ENCODE data around the gene RAPGEF1. TPM values are rescaled to one million over a fixed set of nuclear protein-coding genes. Genes with fewer than 3 reads are reported as not detected.

RAPGEF1 gene
- total RNA-seq, 4 donors from 2014 or later: 43.0 to 58.3 (median 51.7) TPM

DNA sequence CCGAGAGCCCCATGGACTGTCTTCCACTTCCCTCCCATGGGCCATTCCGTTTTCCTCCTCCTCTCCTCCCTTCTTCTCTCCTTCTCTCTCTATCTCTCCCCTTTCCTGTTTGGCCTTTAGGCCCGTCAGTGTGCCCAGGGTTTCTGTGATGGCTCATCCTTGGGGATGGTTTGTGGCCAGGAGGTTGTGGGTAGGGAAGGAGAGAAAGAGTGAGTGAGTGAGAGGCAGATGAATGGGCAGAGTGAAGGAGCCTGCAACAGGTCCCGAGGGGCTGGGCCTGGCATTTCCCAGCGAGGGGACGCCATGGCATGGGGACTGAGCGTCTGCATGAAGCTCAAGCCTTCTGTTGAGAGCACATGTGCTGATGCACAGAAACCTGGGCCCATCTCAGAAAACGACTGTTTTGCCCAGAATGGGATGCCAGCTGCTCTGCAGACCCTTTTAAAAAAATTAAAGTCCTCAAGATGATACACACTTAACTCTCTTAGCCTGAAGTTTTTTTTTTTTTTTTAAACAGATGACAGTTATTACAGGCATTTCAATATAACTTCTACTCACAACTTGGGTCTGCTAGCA lies 125.4 kb downstream of the RAPGEF1 start:
- Histone ChIP-seq H3K4me3 (no peak overlapping the region), H3K36me3 (peaks cover 43% of the 10 kb centered on the region), H3K9me3 (no peaks in the 10 kb centered on the region), H3K27ac (no peak overlapping the region), H3K27me3 (no peaks in the 10 kb centered on the region), H3K4me1 (peaks cover 29% of the 10 kb centered on the region)
- no peak for DNase-seq (ENCODE audit: low spot score in 2 of 2)
- 81% methylated on average over 8 of the region's 8 CpGs for WGBS
- TF ChIP-seq, protein P1, sequence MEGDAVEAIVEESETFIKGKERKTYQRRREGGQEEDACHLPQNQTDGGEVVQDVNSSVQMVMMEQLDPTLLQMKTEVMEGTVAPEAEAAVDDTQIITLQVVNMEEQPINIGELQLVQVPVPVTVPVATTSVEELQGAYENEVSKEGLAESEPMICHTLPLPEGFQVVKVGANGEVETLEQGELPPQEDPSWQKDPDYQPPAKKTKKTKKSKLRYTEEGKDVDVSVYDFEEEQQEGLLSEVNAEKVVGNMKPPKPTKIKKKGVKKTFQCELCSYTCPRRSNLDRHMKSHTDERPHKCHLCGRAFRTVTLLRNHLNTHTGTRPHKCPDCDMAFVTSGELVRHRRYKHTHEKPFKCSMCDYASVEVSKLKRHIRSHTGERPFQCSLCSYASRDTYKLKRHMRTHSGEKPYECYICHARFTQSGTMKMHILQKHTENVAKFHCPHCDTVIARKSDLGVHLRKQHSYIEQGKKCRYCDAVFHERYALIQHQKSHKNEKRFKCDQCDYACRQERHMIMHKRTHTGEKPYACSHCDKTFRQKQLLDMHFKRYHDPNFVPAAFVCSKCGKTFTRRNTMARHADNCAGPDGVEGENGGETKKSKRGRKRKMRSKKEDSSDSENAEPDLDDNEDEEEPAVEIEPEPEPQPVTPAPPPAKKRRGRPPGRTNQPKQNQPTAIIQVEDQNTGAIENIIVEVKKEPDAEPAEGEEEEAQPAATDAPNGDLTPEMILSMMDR (IDR thresholded peaks at IDR 0.05): no peak
- no peak for TF ChIP-seq POLR2AphosphoS5 (IDR thresholded peaks at IDR 0.05)
- TF ChIP-seq EP300 (IDR thresholded peaks at IDR 0.05): no peak
- TF ChIP-seq POLR2A (IDR thresholded peaks at IDR 0.05): no peak

DNA sequence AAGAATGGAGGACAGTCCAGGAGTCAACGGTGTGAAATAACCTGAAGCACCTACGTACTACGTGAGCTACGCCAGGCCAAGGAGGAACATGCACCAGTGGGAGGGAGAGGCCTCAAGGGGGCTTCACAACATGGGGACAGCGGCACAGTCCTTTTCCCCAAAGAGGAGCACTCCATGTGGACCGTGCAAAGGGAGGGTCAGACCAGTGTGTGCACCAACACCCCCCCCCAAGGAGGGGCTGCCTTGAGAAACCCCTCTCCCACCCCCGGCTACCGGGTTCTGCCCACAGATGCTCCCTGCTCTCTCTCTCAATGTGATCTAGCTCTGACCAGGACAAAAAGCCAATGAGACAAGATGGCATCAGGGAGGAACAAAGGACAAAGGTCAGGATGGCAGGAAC lies 126.0 kb downstream of the RAPGEF1 start:
- no peak for DNase-seq (ENCODE audit: low spot score in 2 of 2)
- no peak overlapping the region for H3K4me3 ChIP-seq
- H3K36me3 ChIP-seq: peaks cover 38% of the 10 kb centered on the region
- TF ChIP-seq POLR2A (IDR thresholded peaks at IDR 0.05): no peak
- no peak for TF ChIP-seq POLR2AphosphoS5 (IDR thresholded peaks at IDR 0.05)
- TF ChIP-seq, protein P1 (IDR thresholded peaks at IDR 0.05): no peak
- TF ChIP-seq EP300 (IDR thresholded peaks at IDR 0.05): no peak
- H3K9me3 ChIP-seq: no peaks in the 10 kb centered on the region
- 100% methylated on average over 8 of the region's 8 CpGs for WGBS
- H3K27me3 ChIP-seq: no peaks in the 10 kb centered on the region
- H3K27ac ChIP-seq: no peak overlapping the region
- peaks cover 34% of the 10 kb centered on the region for H3K4me1 ChIP-seq

DNA sequence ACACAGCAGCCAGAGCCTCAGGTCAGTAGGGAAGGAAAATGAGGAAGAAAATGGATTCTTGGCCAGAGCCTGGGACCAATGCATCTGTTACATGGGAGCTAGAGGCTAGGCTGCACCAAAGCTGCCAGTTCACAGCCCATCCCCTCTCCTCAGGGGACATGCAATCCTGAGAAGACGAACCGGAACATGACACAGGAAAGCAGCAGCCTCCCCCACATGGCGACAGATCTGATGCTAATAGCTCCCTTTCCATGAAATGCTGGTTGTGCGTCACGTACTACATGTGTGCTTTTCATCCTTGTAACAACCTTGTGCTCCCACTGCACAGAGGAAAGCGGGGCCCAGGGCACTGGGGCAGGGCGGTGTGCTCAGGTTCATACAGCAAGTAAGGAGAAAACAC lies 127.0 kb downstream of the RAPGEF1 start:
- Histone ChIP-seq H3K4me1 (peaks cover 40% of the 10 kb centered on the region), H3K36me3 (peaks cover 32% of the 10 kb centered on the region), H3K4me3 (no peak overlapping the region), H3K9me3 (no peaks in the 10 kb centered on the region), H3K27ac (no peak overlapping the region), H3K27me3 (no peaks in the 10 kb centered on the region)
- TF ChIP-seq, protein P1 (IDR thresholded peaks at IDR 0.05): no peak
- TF ChIP-seq EP300 (IDR thresholded peaks at IDR 0.05) (no peak), POLR2A (IDR thresholded peaks at IDR 0.05) (no peak), POLR2AphosphoS5 (IDR thresholded peaks at IDR 0.05) (no peak)
- no peak for DNase-seq (ENCODE audit: low spot score in 2 of 2)
- 87% methylated on average over 7 of the region's 7 CpGs for WGBS

DNA sequence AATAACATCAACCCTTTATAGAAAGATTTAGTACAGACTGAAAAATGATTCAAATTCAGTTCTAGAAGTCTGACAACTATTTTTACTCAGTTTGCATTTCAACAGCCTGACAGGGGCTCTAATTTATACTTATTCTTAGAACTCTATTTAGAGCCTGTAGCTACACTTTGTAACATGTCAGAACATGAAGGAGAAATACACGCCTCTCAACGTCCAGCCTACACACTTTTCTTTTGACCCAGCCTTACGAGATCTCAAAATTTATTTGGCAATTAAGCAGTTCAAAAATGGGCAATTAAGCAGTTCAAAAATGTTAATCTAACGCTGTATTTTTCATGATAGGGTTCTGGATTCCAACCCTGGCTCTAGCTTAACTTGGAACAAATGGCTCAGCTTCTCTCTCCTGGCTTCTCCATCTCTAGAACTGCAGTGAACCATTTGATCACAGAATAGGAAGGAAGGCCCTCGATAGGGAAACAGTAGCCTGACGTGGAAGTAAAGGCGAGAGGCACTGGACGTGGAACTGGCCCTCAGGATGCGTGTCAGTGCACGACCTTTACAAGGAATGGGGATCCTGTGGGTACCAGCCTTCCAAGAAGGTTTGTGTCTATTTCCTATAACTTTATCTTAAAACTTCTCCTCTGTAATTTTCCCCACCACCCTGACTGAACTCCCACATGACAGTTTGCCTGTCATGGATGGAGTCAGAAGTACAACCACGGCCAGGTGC lies 128.1 kb downstream of the RAPGEF1 start:
- Histone ChIP-seq H3K27ac (no peak overlapping the region), H3K4me1 (peaks cover 38% of the 10 kb centered on the region), H3K9me3 (no peaks in the 10 kb centered on the region), H3K27me3 (no peaks in the 10 kb centered on the region), H3K4me3 (no peak overlapping the region), H3K36me3 (peaks cover 36% of the 10 kb centered on the region)
- WGBS: 76% methylated on average over 11 of the region's 11 CpGs
- TF ChIP-seq POLR2AphosphoS5 (IDR thresholded peaks at IDR 0.05) (no peak), EP300 (IDR thresholded peaks at IDR 0.05) (no peak), POLR2A (IDR thresholded peaks at IDR 0.05) (no peak)
- TF ChIP-seq, protein P1 (IDR thresholded peaks at IDR 0.05): no peak
- no peak for DNase-seq (ENCODE audit: low spot score in 2 of 2)

DNA sequence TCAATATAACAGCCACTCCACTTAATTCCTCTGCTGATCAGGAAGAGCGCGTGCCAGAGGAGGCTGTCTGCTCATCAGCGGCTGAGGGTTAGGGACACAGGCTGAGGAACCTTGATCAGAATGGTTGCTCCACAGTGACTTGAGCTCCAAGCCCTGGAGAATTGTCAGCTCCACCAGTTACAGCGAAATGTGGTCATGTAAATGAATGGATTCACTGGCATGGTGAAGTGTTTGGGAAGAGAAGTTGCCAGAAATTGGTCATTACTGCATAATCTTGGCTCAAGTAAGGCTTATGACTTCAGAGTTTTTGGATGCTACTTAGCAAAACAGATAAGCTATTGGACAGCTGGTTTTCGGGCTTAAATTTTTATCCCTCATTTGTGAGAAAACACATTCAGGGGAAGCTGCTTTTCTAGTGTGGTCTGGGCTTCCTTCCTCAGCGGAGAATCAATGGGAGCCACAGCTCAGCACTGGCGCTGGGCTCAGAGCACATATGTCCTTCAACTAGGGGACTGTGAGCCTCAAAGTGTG lies 129.6 kb downstream of the RAPGEF1 start:
- H3K9me3 ChIP-seq: no peaks in the 10 kb centered on the region
- 49% methylated on average over 7 of the region's 7 CpGs for WGBS
- DNase-seq (ENCODE audit: low spot score in 2 of 2): no peak
- TF ChIP-seq, protein P1 (IDR thresholded peaks at IDR 0.05): no peak
- peak in 2 of 3 donors; percentile 37 to 44 for TF ChIP-seq POLR2AphosphoS5 (IDR thresholded peaks at IDR 0.05)
- no peak overlapping the region for H3K4me3 ChIP-seq
- H3K4me1 ChIP-seq: peaks cover 38% of the 10 kb centered on the region
- H3K36me3 ChIP-seq: peaks cover 39% of the 10 kb centered on the region
- H3K27ac ChIP-seq: peak overlapping the region; percentile 72
- no peaks in the 10 kb centered on the region for H3K27me3 ChIP-seq
